ENCODE measurements around the gene TRPM2.

The TRPM2 gene

DNA sequence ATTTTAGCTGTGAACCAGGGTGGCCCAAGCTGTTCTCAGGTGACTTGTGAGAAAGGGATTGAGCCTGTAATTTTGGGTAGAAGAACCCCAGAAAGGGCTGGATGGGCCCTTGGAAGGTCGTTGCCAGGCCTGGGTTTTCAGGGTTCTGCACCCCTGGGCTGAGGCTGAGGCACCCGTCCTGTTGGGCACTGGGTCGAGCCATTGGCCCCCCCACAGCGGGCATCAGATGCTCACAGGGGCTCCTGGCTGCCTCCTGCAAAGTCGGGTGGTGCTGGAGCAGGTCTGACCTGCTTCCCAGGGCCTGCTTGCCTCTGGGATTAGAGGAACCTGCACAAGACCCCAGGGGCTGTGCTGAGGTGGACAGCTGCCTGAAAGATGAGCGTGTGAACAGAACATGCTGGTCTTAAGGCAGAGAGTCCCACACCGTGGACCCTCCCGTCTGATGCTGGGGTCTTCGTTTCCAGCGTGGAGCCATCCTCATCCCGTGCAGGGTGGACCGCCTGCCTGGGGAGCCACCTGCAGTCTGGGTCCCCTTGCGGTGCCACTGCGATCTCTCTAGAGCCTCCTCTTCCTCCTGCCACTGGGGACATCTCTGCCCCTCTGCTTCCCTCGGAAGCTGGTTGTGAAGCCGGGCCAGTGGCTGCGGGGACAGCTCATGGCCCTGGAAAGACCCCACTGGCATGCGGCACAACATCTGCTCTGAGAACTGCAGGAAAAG is 1.7 kb upstream of the TRPM2 start:
- DNase-seq (ENCODE audit: low spot score), result no peak
- TF ChIP-seq, protein P1, sequence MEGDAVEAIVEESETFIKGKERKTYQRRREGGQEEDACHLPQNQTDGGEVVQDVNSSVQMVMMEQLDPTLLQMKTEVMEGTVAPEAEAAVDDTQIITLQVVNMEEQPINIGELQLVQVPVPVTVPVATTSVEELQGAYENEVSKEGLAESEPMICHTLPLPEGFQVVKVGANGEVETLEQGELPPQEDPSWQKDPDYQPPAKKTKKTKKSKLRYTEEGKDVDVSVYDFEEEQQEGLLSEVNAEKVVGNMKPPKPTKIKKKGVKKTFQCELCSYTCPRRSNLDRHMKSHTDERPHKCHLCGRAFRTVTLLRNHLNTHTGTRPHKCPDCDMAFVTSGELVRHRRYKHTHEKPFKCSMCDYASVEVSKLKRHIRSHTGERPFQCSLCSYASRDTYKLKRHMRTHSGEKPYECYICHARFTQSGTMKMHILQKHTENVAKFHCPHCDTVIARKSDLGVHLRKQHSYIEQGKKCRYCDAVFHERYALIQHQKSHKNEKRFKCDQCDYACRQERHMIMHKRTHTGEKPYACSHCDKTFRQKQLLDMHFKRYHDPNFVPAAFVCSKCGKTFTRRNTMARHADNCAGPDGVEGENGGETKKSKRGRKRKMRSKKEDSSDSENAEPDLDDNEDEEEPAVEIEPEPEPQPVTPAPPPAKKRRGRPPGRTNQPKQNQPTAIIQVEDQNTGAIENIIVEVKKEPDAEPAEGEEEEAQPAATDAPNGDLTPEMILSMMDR (IDR thresholded peaks at IDR 0.05; ENCODE audit: extremely low read depth, missing control alignments), result no peak

DNA sequence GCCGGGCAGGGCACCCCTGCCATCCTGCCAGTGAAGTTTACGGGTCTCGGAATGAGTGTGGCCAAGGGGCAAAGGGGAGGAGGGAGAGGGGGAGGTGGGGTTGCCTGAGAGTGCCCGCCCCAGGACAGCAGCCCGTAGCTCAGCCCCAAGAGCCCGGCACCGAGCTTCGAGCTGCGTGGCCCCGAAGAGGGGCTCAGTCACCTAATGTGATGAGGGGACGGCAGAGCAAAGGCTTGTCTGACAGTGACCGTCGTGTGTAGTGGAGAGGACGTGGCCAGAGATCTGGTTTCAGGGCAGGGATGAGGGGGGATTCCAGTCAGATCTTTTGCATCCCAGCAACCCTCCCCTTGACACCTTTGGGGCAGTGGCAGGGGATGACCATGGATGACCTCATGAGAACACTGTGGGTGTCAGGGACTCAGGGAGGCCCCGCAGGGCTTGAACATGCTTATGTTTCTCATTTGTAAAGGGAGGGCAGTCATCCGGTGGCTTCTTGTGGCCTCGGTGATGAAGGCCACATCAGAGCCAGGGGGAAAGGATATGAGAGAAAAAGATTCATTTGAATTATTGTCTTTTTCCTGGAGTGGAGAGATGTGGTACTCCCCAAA is 1.1 kb upstream of the TRPM2 start:
- DNase-seq (ENCODE audit: low spot score), result no peak
- TF ChIP-seq, protein P1 (IDR thresholded peaks at IDR 0.05; ENCODE audit: extremely low read depth, missing control alignments), result no peak

DNA sequence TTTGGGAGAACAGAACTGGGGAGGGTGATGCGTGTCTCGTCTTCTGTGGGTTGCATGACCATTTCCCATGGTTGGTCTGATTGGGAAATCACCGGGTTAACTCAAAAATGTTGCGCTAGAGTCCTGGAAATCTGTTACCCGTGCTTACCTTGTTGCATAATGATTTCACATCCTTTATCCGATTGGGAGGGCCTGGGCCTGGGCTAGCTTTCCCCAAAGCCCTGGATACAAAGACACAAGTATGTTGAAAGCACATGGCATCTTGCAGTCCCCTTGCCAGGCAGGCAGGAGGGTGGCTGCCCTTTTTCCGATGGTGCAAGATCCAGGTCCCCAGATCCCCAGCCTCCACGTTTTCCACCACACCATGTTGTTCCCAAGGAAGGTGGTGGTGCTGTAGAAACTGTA is 582 bp downstream of the TRPM2 start:
- no peak for DNase-seq (ENCODE audit: low spot score)
- TF ChIP-seq, protein P1 (IDR thresholded peaks at IDR 0.05; ENCODE audit: extremely low read depth, missing control alignments), result no peak

DNA sequence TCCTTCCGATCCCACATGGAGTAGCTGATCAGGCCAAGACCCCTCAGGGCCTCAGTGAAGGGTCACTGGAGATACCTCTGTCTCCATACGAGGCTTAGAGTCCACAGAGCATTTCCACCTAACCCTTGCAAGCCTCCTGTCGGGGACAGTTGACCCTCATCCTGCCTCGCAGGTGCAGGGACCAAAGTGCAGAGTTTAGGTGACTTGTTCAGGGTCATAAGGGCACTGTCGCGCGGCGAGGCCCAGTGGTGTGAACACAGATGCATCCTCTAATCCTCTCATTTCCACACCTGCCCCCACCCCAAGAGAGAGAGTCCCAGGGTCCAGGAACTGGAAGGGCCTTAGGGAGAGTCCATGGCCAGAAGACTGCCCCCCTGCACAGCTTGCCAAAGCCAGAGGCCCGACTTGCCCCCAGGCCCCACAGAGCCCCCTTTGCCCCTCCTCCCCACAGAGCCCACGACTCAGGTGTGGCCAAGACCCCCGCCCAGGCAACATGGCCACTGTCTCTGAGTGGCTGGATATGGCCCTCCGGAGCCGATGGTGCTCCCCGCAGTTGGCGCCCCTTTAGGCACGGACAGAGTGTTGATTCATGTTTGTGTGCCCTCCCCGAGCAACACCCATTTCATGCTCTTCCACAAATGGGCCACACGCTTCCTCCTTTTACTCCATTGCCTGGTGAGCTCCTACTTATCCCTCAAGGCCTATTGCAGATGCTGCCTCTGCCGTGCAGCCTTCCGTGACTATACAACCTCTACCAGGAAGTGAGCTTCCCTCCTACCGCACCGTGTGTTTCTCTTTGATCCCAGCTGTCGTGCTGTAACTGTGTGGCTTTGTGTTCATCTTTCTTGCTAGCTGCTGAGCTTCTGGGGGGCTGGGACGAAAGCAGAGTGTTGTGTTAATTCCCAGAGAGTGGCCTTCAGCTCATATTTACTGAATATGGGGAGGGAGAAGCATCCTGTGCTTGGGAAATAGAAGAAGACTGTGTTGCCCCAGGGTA is 1.7 kb downstream of the TRPM2 start:
- DNase-seq (ENCODE audit: low spot score), result no peak
- TF ChIP-seq, protein P1 (IDR thresholded peaks at IDR 0.05; ENCODE audit: extremely low read depth, missing control alignments), result no peak

DNA sequence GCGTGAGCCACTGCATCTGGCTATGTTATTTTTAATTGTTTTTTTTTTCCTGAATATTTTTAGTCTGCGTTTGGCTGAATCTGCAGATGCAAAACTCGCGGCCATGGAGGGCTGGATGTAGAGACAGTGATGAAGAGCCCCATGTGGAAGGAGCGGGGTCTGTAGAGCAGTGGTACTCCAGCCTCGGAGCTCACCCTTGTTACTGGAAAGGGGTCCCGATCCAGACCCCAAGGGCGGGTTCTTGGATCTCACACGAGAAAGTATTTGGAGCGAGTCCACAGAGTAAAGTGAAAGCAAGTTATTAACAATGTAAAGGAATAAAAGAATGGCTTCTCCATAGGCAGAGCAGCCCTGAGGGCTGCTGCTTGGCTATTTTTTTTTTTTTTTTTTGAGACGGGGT is 2.7 kb downstream of the TRPM2 start:
- no peak for DNase-seq (ENCODE audit: low spot score)
- TF ChIP-seq, protein P1 (IDR thresholded peaks at IDR 0.05; ENCODE audit: extremely low read depth, missing control alignments), result no peak

DNA sequence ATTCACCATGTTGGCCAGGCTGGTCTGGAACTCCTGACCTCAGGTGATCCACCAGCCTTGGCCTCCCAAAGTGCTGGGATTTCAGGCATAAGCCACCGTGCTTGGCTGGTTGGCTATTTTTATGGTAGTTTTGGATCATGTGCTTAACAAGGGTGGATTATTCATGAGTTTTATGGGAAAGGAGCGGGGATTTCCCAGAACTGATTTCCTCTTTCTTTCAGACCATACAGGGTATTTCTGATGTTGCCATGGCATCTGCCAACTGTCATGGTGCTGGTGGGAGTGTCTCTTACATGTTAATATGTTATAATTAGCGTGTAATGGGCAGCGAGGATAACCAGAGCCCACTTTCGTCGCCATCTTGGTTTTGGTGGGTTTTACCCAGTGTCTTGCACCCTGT is 3.2 kb downstream of the TRPM2 start:
- TF ChIP-seq, protein P1 (IDR thresholded peaks at IDR 0.05; ENCODE audit: extremely low read depth, missing control alignments), result no peak
- no peak for DNase-seq (ENCODE audit: low spot score)
